ENCODE results near the gene TAS2R10.
A peak's percentile ranks its signal among the peaks of the same experiment; 100 is the strongest.
"Not testable (repeated sequence)": the region's sequence is repeated elsewhere in the genome, so short reads cannot be mapped to it uniquely, and the experiment has no call there.

TAS2R10 gene

GRCh38 chr12:10801741-10802140 lies 24.4 kb downstream of the TAS2R10 start:
- H3K4me1 ChIP-seq (ENCODE audit: control insufficient read depth, low read depth, low read length), result no peaks in the 10 kb centered on the region
- H2BK15ac ChIP-seq (replicated peaks; ENCODE audit: low read depth), result no peak overlapping the region
- no peak overlapping the region for H3K27ac ChIP-seq (ENCODE audit: low read depth, low read length)
- H3K79me1 ChIP-seq (ENCODE audit: low read length), result no peaks in the 10 kb centered on the region
- peak; percentile 3 for DNase-seq
- H3K27me3 ChIP-seq (ENCODE audit: insufficient read depth, low read length, poor library complexity), result no peaks in the 10 kb centered on the region
- no peak overlapping the region for H4K5ac ChIP-seq (ENCODE audit: low read length)
- H3K79me2 ChIP-seq (ENCODE audit: control insufficient read depth, insufficient read depth, low read length), result no peaks in the 10 kb centered on the region
- no peak overlapping the region for H2AK5ac ChIP-seq (ENCODE audit: low read length)
- H3K4ac ChIP-seq (ENCODE audit: low read depth, low read length), result no peak overlapping the region
- H2BK5ac ChIP-seq (ENCODE audit: low read length), result no peak overlapping the region
- no peak overlapping the region for H3K4me2 ChIP-seq (ENCODE audit: low read length)
- no CpG with 5 or more reads among the region's 5 CpGs for WGBS (ENCODE audit: extremely low coverage, insufficient coverage, low lambda C conversion rate)
- H3K9ac ChIP-seq (ENCODE audit: low read length), result no peak overlapping the region
- H3K36me3 ChIP-seq (ENCODE audit: control insufficient read depth, insufficient read depth, low read length), result no peaks in the 10 kb centered on the region
- H3K18ac ChIP-seq (ENCODE audit: low read length), result no peak overlapping the region
- H3K56ac ChIP-seq (ENCODE audit: low read length), result no peak overlapping the region
- no peak overlapping the region for H2BK120ac ChIP-seq (ENCODE audit: low read depth, low read length)
- H3K4me3 ChIP-seq (ENCODE audit: low read length), result no peak overlapping the region
- no peak overlapping the region for H3K23ac ChIP-seq (ENCODE audit: low read length)
- no peak overlapping the region for H4K8ac ChIP-seq (ENCODE audit: low read depth, low read length)

GRCh38 chr12:10794222-10794621 lies 31.9 kb downstream of the TAS2R10 start:
- Histone ChIP-seq H3K79me2 (ENCODE audit: control insufficient read depth, insufficient read depth, low read length) (no peaks in the 10 kb centered on the region), H3K4ac (ENCODE audit: low read depth, low read length) (no peak overlapping the region), H3K4me2 (ENCODE audit: low read length) (no peak overlapping the region), H2BK15ac (replicated peaks; ENCODE audit: low read depth) (no peak overlapping the region), H4K8ac (ENCODE audit: low read depth, low read length) (no peak overlapping the region), H3K9ac (ENCODE audit: low read length) (no peak overlapping the region), H4K5ac (ENCODE audit: low read length) (no peak overlapping the region), H3K4me1 (ENCODE audit: control insufficient read depth, low read depth, low read length) (no peaks in the 10 kb centered on the region), H3K18ac (ENCODE audit: low read length) (no peak overlapping the region), H3K56ac (ENCODE audit: low read length) (no peak overlapping the region), H3K4me3 (ENCODE audit: low read length) (no peak overlapping the region), H3K36me3 (ENCODE audit: control insufficient read depth, insufficient read depth, low read length) (no peaks in the 10 kb centered on the region), H3K79me1 (ENCODE audit: low read length) (no peaks in the 10 kb centered on the region), H3K27ac (ENCODE audit: low read depth, low read length) (no peak overlapping the region), H2BK5ac (ENCODE audit: low read length) (no peak overlapping the region), H2BK120ac (ENCODE audit: low read depth, low read length) (no peak overlapping the region), H3K27me3 (ENCODE audit: insufficient read depth, low read length, poor library complexity) (no peaks in the 10 kb centered on the region), H2AK5ac (ENCODE audit: low read length) (no peak overlapping the region), H3K23ac (ENCODE audit: low read length) (no peak overlapping the region)
- no peak for DNase-seq
- no CpG with 5 or more reads among the region's 2 CpGs for WGBS (ENCODE audit: extremely low coverage, insufficient coverage, low lambda C conversion rate)

GRCh38 chr12:10791769-10792168 lies 34.4 kb downstream of the TAS2R10 start:
- H2AK5ac ChIP-seq (ENCODE audit: low read length); DNase-seq; H3K4me1 ChIP-seq (ENCODE audit: control insufficient read depth, low read depth, low read length); H3K79me1 ChIP-seq (ENCODE audit: low read length); H3K4ac ChIP-seq (ENCODE audit: low read depth, low read length); H4K5ac ChIP-seq (ENCODE audit: low read length); H3K23ac ChIP-seq (ENCODE audit: low read length); H3K27me3 ChIP-seq (ENCODE audit: insufficient read depth, low read length, poor library complexity); H3K4me2 ChIP-seq (ENCODE audit: low read length); H3K4me3 ChIP-seq (ENCODE audit: low read length); H2BK5ac ChIP-seq (ENCODE audit: low read length); H3K18ac ChIP-seq (ENCODE audit: low read length); H3K56ac ChIP-seq (ENCODE audit: low read length); H2BK120ac ChIP-seq (ENCODE audit: low read depth, low read length); H2BK15ac ChIP-seq (replicated peaks; ENCODE audit: low read depth); H3K9ac ChIP-seq (ENCODE audit: low read length); H4K8ac ChIP-seq (ENCODE audit: low read depth, low read length); H3K27ac ChIP-seq (ENCODE audit: low read depth, low read length); H3K36me3 ChIP-seq (ENCODE audit: control insufficient read depth, insufficient read depth, low read length); H3K79me2 ChIP-seq (ENCODE audit: control insufficient read depth, insufficient read depth, low read length): not testable (repeated sequence)
- no CpG with 5 or more reads among the region's 4 CpGs for WGBS (ENCODE audit: extremely low coverage, insufficient coverage, low lambda C conversion rate)

GRCh38 chr12:10783252-10783651 lies 42.9 kb downstream of the TAS2R10 start:
- WGBS (ENCODE audit: extremely low coverage, insufficient coverage, low lambda C conversion rate), result no CpG with 5 or more reads among the region's 5 CpGs
- H3K36me3 ChIP-seq (ENCODE audit: control insufficient read depth, insufficient read depth, low read length), result no peaks in the 10 kb centered on the region
- no peak overlapping the region for H3K27ac ChIP-seq (ENCODE audit: low read depth, low read length)
- H2BK5ac ChIP-seq (ENCODE audit: low read length), result no peak overlapping the region
- no peak overlapping the region for H4K5ac ChIP-seq (ENCODE audit: low read length)
- no peaks in the 10 kb centered on the region for H3K27me3 ChIP-seq (ENCODE audit: insufficient read depth, low read length, poor library complexity)
- H3K4ac ChIP-seq (ENCODE audit: low read depth, low read length), result no peak overlapping the region
- no peaks in the 10 kb centered on the region for H3K79me2 ChIP-seq (ENCODE audit: control insufficient read depth, insufficient read depth, low read length)
- no peak overlapping the region for H3K9ac ChIP-seq (ENCODE audit: low read length)
- no peak overlapping the region for H3K56ac ChIP-seq (ENCODE audit: low read length)
- H3K4me3 ChIP-seq (ENCODE audit: low read length), result no peak overlapping the region
- H3K23ac ChIP-seq (ENCODE audit: low read length), result no peak overlapping the region
- no peak overlapping the region for H2AK5ac ChIP-seq (ENCODE audit: low read length)
- no peaks in the 10 kb centered on the region for H3K79me1 ChIP-seq (ENCODE audit: low read length)
- H3K4me2 ChIP-seq (ENCODE audit: low read length), result no peak overlapping the region
- H2BK120ac ChIP-seq (ENCODE audit: low read depth, low read length), result no peak overlapping the region
- DNase-seq, result no peak
- H3K18ac ChIP-seq (ENCODE audit: low read length), result no peak overlapping the region
- no peak overlapping the region for H4K8ac ChIP-seq (ENCODE audit: low read depth, low read length)
- H2BK15ac ChIP-seq (replicated peaks; ENCODE audit: low read depth), result no peak overlapping the region
- no peaks in the 10 kb centered on the region for H3K4me1 ChIP-seq (ENCODE audit: control insufficient read depth, low read depth, low read length)

GRCh38 chr12:10779103-10779502 lies 47.1 kb downstream of the TAS2R10 start:
- no peak overlapping the region for H4K5ac ChIP-seq (ENCODE audit: low read length)
- H3K18ac ChIP-seq (ENCODE audit: low read length), result no peak overlapping the region
- H3K4me1 ChIP-seq (ENCODE audit: control insufficient read depth, low read depth, low read length), result no peaks in the 10 kb centered on the region
- H3K27ac ChIP-seq (ENCODE audit: low read depth, low read length), result no peak overlapping the region
- H3K4me2 ChIP-seq (ENCODE audit: low read length), result no peak overlapping the region
- no peak overlapping the region for H3K23ac ChIP-seq (ENCODE audit: low read length)
- H2AK5ac ChIP-seq (ENCODE audit: low read length), result no peak overlapping the region
- no peak overlapping the region for H3K9ac ChIP-seq (ENCODE audit: low read length)
- H3K79me2 ChIP-seq (ENCODE audit: control insufficient read depth, insufficient read depth, low read length), result no peaks in the 10 kb centered on the region
- no peak overlapping the region for H3K4me3 ChIP-seq (ENCODE audit: low read length)
- H3K4ac ChIP-seq (ENCODE audit: low read depth, low read length), result no peak overlapping the region
- no peaks in the 10 kb centered on the region for H3K36me3 ChIP-seq (ENCODE audit: control insufficient read depth, insufficient read depth, low read length)
- no peak overlapping the region for H3K56ac ChIP-seq (ENCODE audit: low read length)
- no peak for DNase-seq
- no peaks in the 10 kb centered on the region for H3K79me1 ChIP-seq (ENCODE audit: low read length)
- H3K27me3 ChIP-seq (ENCODE audit: insufficient read depth, low read length, poor library complexity), result no peaks in the 10 kb centered on the region
- no peak overlapping the region for H4K8ac ChIP-seq (ENCODE audit: low read depth, low read length)
- no peak overlapping the region for H2BK15ac ChIP-seq (replicated peaks; ENCODE audit: low read depth)
- no peak overlapping the region for H2BK5ac ChIP-seq (ENCODE audit: low read length)
- no CpG with 5 or more reads among the region's 2 CpGs for WGBS (ENCODE audit: extremely low coverage, insufficient coverage, low lambda C conversion rate)
- H2BK120ac ChIP-seq (ENCODE audit: low read depth, low read length), result no peak overlapping the region
